Measurements from ENCODE around the gene LHPP. TPM values are rescaled to one million over a fixed set of nuclear protein-coding genes. Genes with fewer than 3 reads are reported as not detected.
A peak's percentile ranks its signal among the peaks of the same experiment; 100 is the strongest.

LHPP gene
- polyA plus RNA-seq, 2 of the 4 experiments (the other 2 are of a cell fraction) = 14.4 to 18.6 TPM

GRCh38 chr10:124605001-124605370 is 143.4 kb downstream of the LHPP start:
- CTCF ChIA-PET = interaction anchor here (0.6 to 1.5 kb wide), 3 partner anchors 11 to 143 kb away, joined by 3 read pairs; partner anchors contain the start of gene LHPP
- H3K27ac ChIP-seq = no peak overlapping the region
- no peak for ATAC-seq
- H3K4me2 ChIP-seq = no peak overlapping the region
- no peak for DNase-seq (ENCODE audit: low read depth in 1 of 2, low spot score in 1 of 2)
- POLR2A ChIA-PET = no interaction called here
- WGBS (ENCODE audit: missing lambda C conversion rate) = 90% methylated on average over 5 of the region's 8 CpGs
- H3K4me1 ChIP-seq = no peaks in the 10 kb centered on the region
- TF ChIP-seq POLR2A (IDR thresholded peaks at IDR 0.05; ENCODE audit: low read length) (no peak), ELK1 (IDR thresholded peaks at IDR 0.05; ENCODE audit: low read depth, low read length) (no peak), BHLHE40 (IDR thresholded peaks at IDR 0.05; ENCODE audit: low read depth, low read length) (no peak), HOXB5 (CRISPR knock-in tag; IDR thresholded peaks at IDR 0.05) (no peak), MAX (IDR thresholded peaks at IDR 0.05) (no peak), TFCP2L1 (CRISPR knock-in tag; IDR thresholded peaks at IDR 0.05) (no peak), SMC3 (IDR thresholded peaks at IDR 0.05) (no peak), E2F6 (IDR thresholded peaks at IDR 0.05; ENCODE audit: borderline replicate concordance, low read depth) (no peak), KDM1A (IDR thresholded peaks at IDR 0.05; ENCODE audit: low read depth) (no peak), RAD21 (conservative IDR thresholded peaks at IDR 0.05 in 1 of 2, IDR thresholded peaks at IDR 0.05 in 1 of 2) (no peak), SREBF2 (IDR thresholded peaks at IDR 0.05) (no peak), ZNF302 (CRISPR knock-in tag; IDR thresholded peaks at IDR 0.05) (no peak), JUNB (IDR thresholded peaks at IDR 0.05) (no peak), CEBPB (IDR thresholded peaks at IDR 0.05) (no peak), RNF2 (IDR thresholded peaks at IDR 0.05; ENCODE audit: borderline replicate concordance, low read depth) (no peak), RCOR1 (IDR thresholded peaks at IDR 0.05; ENCODE audit: low read depth, low read length) (no peak), HOXB13 (CRISPR knock-in tag; IDR thresholded peaks at IDR 0.05; ENCODE audit: low read depth) (no peak), RARB (CRISPR knock-in tag; IDR thresholded peaks at IDR 0.05) (no peak), RFX5 (IDR thresholded peaks at IDR 0.05) (no peak)
- no peak overlapping the region for H3K4me3 ChIP-seq
- no peak for FAIRE-seq
- H3K9me3 ChIP-seq = no peaks in the 10 kb centered on the region

- ATAC-seq (no peak), FAIRE-seq (no peak), DNase-seq (ENCODE audit: low read depth in 1 of 2, low spot score in 1 of 2) (no peak)
- H3K4me2 ChIP-seq = no peak overlapping the region
- no peak overlapping the region for H3K27ac ChIP-seq
- no peak overlapping the region for H3K4me3 ChIP-seq
- ChIA-PET CTCF (interaction anchor here (0.6 to 1.5 kb wide), 3 partner anchors 11 to 144 kb away, joined by 3 read pairs; partner anchors contain the start of gene LHPP), POLR2A (no interaction called here)
- WGBS (ENCODE audit: missing lambda C conversion rate) = 90% methylated on average over 5 of the region's 5 CpGs
- no peaks in the 10 kb centered on the region for H3K9me3 ChIP-seq
- TF ChIP-seq USF2 (IDR thresholded peaks at IDR 0.05) (no peak), POLR2AphosphoS2 (conservative IDR thresholded peaks at IDR 0.05; ENCODE audit: low read length) (no peak), CTCF (IDR thresholded peaks at IDR 0.05) (no peak), HES2 (IDR thresholded peaks at IDR 0.05) (no peak), FOSL2 (IDR thresholded peaks at IDR 0.05) (no peak), FOSL2 (CRISPR knock-in tag; IDR thresholded peaks at IDR 0.05) (no peak), ZFP36 (IDR thresholded peaks at IDR 0.05; ENCODE audit: borderline replicate concordance, partially characterized antibody) (peak; percentile 20), KDM5A (IDR thresholded peaks at IDR 0.05) (no peak), ZNF302 (CRISPR knock-in tag; IDR thresholded peaks at IDR 0.05) (no peak), ZSCAN20 (CRISPR knock-in tag; IDR thresholded peaks at IDR 0.05) (no peak)
- H3K4me1 ChIP-seq = no peaks in the 10 kb centered on the region
Measured at GRCh38 chr10:124605481-124605855, 143.8 kb downstream of the LHPP start.
